Ascending aorta (tissue), 2 donors: Measurements from ENCODE around the gene RALGPS1. TPM values are rescaled to one million over a fixed set of nuclear protein-coding genes. Genes with fewer than 3 reads are reported as not detected.

Source experiments
- DNase-seq, 2 donors: peaks; one replicate each; pipeline ENCODE4 v3.0.0-alpha.2; 2019; ENCODE audit warnings: low spot score in 2 of 2
- H3K27ac ChIP-seq, 2 donors: fragments of 200-600 bp; sonication (generic); one replicate each; pipeline ENCODE4 v1.5.1; 2016 to 2017; ENCODE audit warnings: mild to moderate bottlenecking in 1 of 2
- H3K27me3 ChIP-seq: fragments of 200-600 bp; sonication (generic); one replicate; pipeline ENCODE4 v1.5.1; 2017
- H3K36me3 ChIP-seq, 2 donors: fragments of 200-600 bp; sonication (generic); one replicate each; pipeline ENCODE4 v1.5.1; 2016
- H3K4me1 ChIP-seq, 2 donors: fragments of 200-600 bp; sonication (generic); one replicate each; pipeline ENCODE4 v1.5.1; 2016 to 2017; ENCODE audit warnings: mild to moderate bottlenecking in 1 of 2
- H3K4me3 ChIP-seq, 2 donors: fragments of 200-600 bp; sonication (generic); one replicate each; pipeline ENCODE4 v1.5.1; 2016 to 2017; ENCODE audit warnings: mild to moderate bottlenecking in 1 of 2
- H3K9me3 ChIP-seq, 2 donors: fragments of 200-600 bp; sonication (generic); one replicate each; pipeline ENCODE4 v1.5.1; 2016
- intact Hi-C: fragments of 100-400 bp; cut with DNase I; formaldehyde crosslinking; loops from one replicate; pipeline ENCODE4 v1.15.1; 2023
- total RNA-seq: library from RNA; depleted of rRNA; stranded (reverse); fragments of >200 nt; gene quantifications from one replicate; pipeline ENCODE4 v1.1.0, GENCODE V29; 2016
- TF ChIP-seq, protein P1 (sequence below), 3 experiments: fragments of 200-600 bp in 2 of 3; fragments of 450-650 bp in 1 of 3; sonication (generic) in 2 of 3; IDR thresholded peaks; one replicate each; pipeline ENCODE4 v1.5.1; 2016 to 2019; ENCODE audit warnings: antibody characterized with exemption in 3 of 3, mild to moderate bottlenecking in 1 of 3, moderate library complexity in 1 of 3

Gene RALGPS1
- total RNA-seq, 1 donor from 2014 or later = 9.8 TPM

- H3K36me3 ChIP-seq = no peaks in the 10 kb centered on the region
- peak in 1 of 2 donors; percentile 76 for DNase-seq
- no peaks in the 10 kb centered on the region for H3K9me3 ChIP-seq
- H3K4me3 ChIP-seq = peak overlapping the region; percentile 63 to 99
- no peaks in the 10 kb centered on the region for H3K27me3 ChIP-seq
- TF ChIP-seq, protein P1, sequence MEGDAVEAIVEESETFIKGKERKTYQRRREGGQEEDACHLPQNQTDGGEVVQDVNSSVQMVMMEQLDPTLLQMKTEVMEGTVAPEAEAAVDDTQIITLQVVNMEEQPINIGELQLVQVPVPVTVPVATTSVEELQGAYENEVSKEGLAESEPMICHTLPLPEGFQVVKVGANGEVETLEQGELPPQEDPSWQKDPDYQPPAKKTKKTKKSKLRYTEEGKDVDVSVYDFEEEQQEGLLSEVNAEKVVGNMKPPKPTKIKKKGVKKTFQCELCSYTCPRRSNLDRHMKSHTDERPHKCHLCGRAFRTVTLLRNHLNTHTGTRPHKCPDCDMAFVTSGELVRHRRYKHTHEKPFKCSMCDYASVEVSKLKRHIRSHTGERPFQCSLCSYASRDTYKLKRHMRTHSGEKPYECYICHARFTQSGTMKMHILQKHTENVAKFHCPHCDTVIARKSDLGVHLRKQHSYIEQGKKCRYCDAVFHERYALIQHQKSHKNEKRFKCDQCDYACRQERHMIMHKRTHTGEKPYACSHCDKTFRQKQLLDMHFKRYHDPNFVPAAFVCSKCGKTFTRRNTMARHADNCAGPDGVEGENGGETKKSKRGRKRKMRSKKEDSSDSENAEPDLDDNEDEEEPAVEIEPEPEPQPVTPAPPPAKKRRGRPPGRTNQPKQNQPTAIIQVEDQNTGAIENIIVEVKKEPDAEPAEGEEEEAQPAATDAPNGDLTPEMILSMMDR (IDR thresholded peaks at IDR 0.05) = no peak
- H3K4me1 ChIP-seq = peaks cover 2 to 14% of the 10 kb centered on the region in 2 donors
- intact Hi-C loops = loop anchor here (2.0 to 10.0 kb wide), 4 partner anchors 33 to 349 kb away; no protein-coding TSS in a partner anchor
- peak overlapping the region; percentile 83 to 90 for H3K27ac ChIP-seq
Observed at GRCh38 chr9:127225801-127226625, 311.4 kb downstream of the RALGPS1 start.

GRCh38 chr9:127229691-127230417 is 315.3 kb downstream of the RALGPS1 start:
- Histone ChIP-seq H3K4me1 (peaks cover 0 to 36% of the 10 kb centered on the region in 2 donors), H3K36me3 (no peaks in the 10 kb centered on the region), H3K27ac (peak overlapping the region; percentile 55 to 74), H3K9me3 (no peaks in the 10 kb centered on the region), H3K4me3 (no peak overlapping the region), H3K27me3 (no peaks in the 10 kb centered on the region)
- intact Hi-C loops = loop anchor here (10.0 kb wide), 1 partner anchor 345 kb away; no protein-coding TSS in a partner anchor
- TF ChIP-seq, protein P1 (IDR thresholded peaks at IDR 0.05) = no peak
- DNase-seq = no peak

- DNase-seq = no peak
- intact Hi-C loops = no loop called here
- Histone ChIP-seq H3K27ac (peak overlapping the region in 1 of 2 donors; percentile 82), H3K9me3 (no peaks in the 10 kb centered on the region), H3K4me1 (peaks cover 0 to 41% of the 10 kb centered on the region in 2 donors), H3K36me3 (no peaks in the 10 kb centered on the region), H3K27me3 (no peaks in the 10 kb centered on the region), H3K4me3 (no peak overlapping the region)
- TF ChIP-seq, protein P1 (IDR thresholded peaks at IDR 0.05) = no peak
Observed at GRCh38 chr9:127231666-127232065, 317.1 kb downstream of the RALGPS1 start.

GRCh38 chr9:127232833-127233549 is 318.4 kb downstream of the RALGPS1 start:
- Histone ChIP-seq H3K27ac (peak overlapping the region; percentile 64 to 82), H3K36me3 (no peaks in the 10 kb centered on the region), H3K4me1 (peaks cover 0 to 45% of the 10 kb centered on the region in 2 donors), H3K27me3 (no peaks in the 10 kb centered on the region), H3K9me3 (no peaks in the 10 kb centered on the region), H3K4me3 (peak overlapping the region; percentile 22 to 31)
- intact Hi-C loops = no loop called here
- no peak for DNase-seq
- TF ChIP-seq, protein P1 (IDR thresholded peaks at IDR 0.05) = no peak

GRCh38 chr9:127233550-127233949 is 319.0 kb downstream of the RALGPS1 start:
- no peaks in the 10 kb centered on the region for H3K36me3 ChIP-seq
- H3K4me1 ChIP-seq = peaks cover 0 to 46% of the 10 kb centered on the region in 2 donors
- intact Hi-C loops = no loop called here
- H3K27ac ChIP-seq = peak overlapping the region; percentile 64 to 82
- DNase-seq = no peak
- TF ChIP-seq, protein P1 (IDR thresholded peaks at IDR 0.05) = no peak
- no peaks in the 10 kb centered on the region for H3K27me3 ChIP-seq
- no peaks in the 10 kb centered on the region for H3K9me3 ChIP-seq
- peak overlapping the region; percentile 22 to 31 for H3K4me3 ChIP-seq
